Caco-2 (cell line): Measurements from ENCODE around the gene PLCB2. TPM values are rescaled to one million over a fixed set of nuclear protein-coding genes. Genes with fewer than 3 reads are reported as not detected.

Experiments used
- BruUV-seq: library from RNA; stranded (reverse); fragments of 400-500 nt; replicated peaks from 2 replicates; lab custom pipeline; 2021; lab: Mats Ljungman, UMichigan
- CTCF ChIA-PET: fragments of 300-600 bp; sonication (Branson Sonifier 250); formaldehyde crosslinking; loops from one replicate; lab custom pipeline; 2022; ENCODE audit warnings: antibody characterized with exemption; lab: Charles Lee
- POLR2A ChIA-PET: fragments of 300-600 bp; sonication (Branson Sonifier 250); formaldehyde crosslinking; loops from one replicate; lab custom pipeline; 2022; ENCODE audit warnings: antibody characterized with exemption; lab: Charles Lee
- DNase-seq, 2 experiments: peaks; one replicate each; pipeline versions ENCODE4 v3.0.0 to v3.0.0-alpha.2; 2020 to 2022
- H3K27me3 ChIP-seq: replicated peaks from 2 replicates; pipeline ENCODE4 v1.6.0; 2011; ENCODE audit warnings: low read length; ENCODE audit not compliant: control insufficient read depth, insufficient read depth
- H3K36me3 ChIP-seq: 2 replicates; pipeline ENCODE4 v1.5.1; 2011; ENCODE audit warnings: low read length; ENCODE audit not compliant: control insufficient read depth, insufficient read depth
- H3K4me1 ChIP-seq: fragments of 250-450 bp; sonication (Bioruptor Pico); 2 replicates; pipeline ENCODE4 v1.5.1; 2020; ENCODE audit warnings: mild to moderate bottlenecking
- H3K4me3 ChIP-seq: 2 replicates; pipeline ENCODE4 v1.5.1; 2011; ENCODE audit warnings: low read depth, mild to moderate bottlenecking, control low read depth, low read length
- H3K9me3 ChIP-seq: fragments of 250-450 bp; sonication (Bioruptor Pico); 2 replicates; pipeline ENCODE4 v1.5.1; 2020; ENCODE audit warnings: mild to moderate bottlenecking, moderate library complexity
- H3K27ac Mint-ChIP-seq: one replicate; pipeline ENCODE4 v1.8.0; 2022; ENCODE audit warnings: mixed read lengths; ENCODE audit not compliant: unreplicated experiment
- H3K27me3 Mint-ChIP-seq: one replicate; pipeline ENCODE4 v1.8.0; 2022; ENCODE audit warnings: mixed read lengths; ENCODE audit not compliant: insufficient read depth, unreplicated experiment
- H3K36me3 Mint-ChIP-seq: one replicate; pipeline ENCODE4 v1.8.0; 2022; ENCODE audit warnings: mild to moderate bottlenecking, mixed read lengths; ENCODE audit not compliant: insufficient read depth, unreplicated experiment
- H3K4me1 Mint-ChIP-seq: one replicate; pipeline ENCODE4 v1.8.0; 2022; ENCODE audit warnings: low read depth, mixed read lengths; ENCODE audit not compliant: unreplicated experiment
- H3K4me3 Mint-ChIP-seq: one replicate; pipeline ENCODE4 v1.8.0; 2022; ENCODE audit warnings: mild to moderate bottlenecking, moderate library complexity, mixed read lengths; ENCODE audit not compliant: unreplicated experiment
- H3K9me3 Mint-ChIP-seq: one replicate; pipeline ENCODE4 v1.8.0; 2022; ENCODE audit warnings: mixed read lengths; ENCODE audit not compliant: unreplicated experiment
- intact Hi-C: fragments of 100-400 bp; cut with micrococcal nuclease; formaldehyde crosslinking; loops from one replicate; pipeline ENCODE4 v1.10.0; 2022; ENCODE audit not compliant: unreplicated experiment
- total RNA-seq: library from RNA; stranded (reverse); gene quantifications from 2 replicates; pipeline ENCODE4 v1.2.3, GENCODE V29; 2022
- TF ChIP-seq, protein P1 (sequence below), 2 experiments: fragments of 200-600 bp in 1 of 2; IDR thresholded peaks; 1 replicate in 1 of 2; 2 replicates in 1 of 2; pipeline versions ENCODE4 v1.5.1 to v1.8.0; 2011 to 2022; ENCODE audit warnings: antibody characterized with exemption in 1 of 2, control low read depth in 1 of 2, inconsistent platforms in 1 of 2, low read depth in 1 of 2, low read length in 1 of 2, mild to moderate bottlenecking in 1 of 2, moderate library complexity in 1 of 2; ENCODE audit not compliant: insufficient read depth in 1 of 2, severe bottlenecking in 1 of 2, unreplicated experiment in 1 of 2

Gene PLCB2
- total RNA-seq, 1 experiment from 2014 or later: 4.7 TPM

GRCh38 chr15:40336744-40337122 is 29.0 kb upstream of the PLCB2 start:
- BruUV-seq: no TSS peak

DNA sequence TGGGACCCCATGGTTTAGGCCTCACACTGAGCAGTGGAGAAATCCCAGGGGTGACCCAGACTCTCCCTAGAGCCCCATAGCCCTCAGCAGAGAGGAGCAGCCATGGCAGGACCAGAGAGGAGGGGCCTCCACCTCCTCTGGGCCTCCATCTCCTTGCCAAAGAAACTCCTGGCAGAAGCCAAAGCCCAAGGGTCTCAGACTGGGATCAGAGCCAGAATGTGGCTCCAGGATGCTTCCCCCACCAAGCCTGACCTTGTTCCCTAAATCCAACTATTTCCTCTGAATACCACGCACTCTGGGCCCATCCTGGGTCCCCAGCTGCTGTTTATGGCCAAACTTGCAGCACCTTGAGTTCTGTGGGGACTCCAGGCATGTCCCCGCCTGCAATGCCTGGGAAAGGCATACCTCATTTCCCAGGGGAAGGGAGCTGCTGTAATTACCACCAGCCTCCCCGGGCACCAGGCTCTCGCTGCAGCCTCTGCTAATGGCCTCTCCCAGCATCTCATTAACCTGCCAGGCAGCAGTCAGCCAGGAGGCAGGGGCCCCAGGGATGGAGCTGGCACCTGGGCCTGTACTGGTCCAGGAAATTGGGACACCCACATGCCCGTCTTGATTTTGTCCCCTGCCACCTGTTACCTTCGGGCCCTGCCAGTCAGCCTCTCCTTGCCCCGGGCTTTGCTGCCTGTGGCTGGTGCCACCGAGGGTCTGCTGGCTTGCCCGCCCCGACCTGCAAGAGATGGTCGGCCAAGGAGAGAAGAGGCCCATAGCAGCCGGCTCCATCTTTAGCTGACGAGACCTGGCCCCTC is 28.4 kb upstream of the PLCB2 start:
- H3K9me3 Mint-ChIP-seq: no peaks in the 10 kb centered on the region
- H3K4me3 Mint-ChIP-seq: no peak overlapping the region
- H3K4me1 Mint-ChIP-seq: peaks cover 26% of the 10 kb centered on the region
- intact Hi-C loops: no loop called here
- ChIA-PET CTCF (interaction anchor here (0.6 to 6.1 kb wide), 12 partner anchors 11 to 248 kb away, joined by 3 to 60 read pairs (median 5); partner anchors contain the start of genes BAHD1, INAFM2 and PLCB2), POLR2A (no interaction called here)
- no peaks in the 10 kb centered on the region for H3K36me3 ChIP-seq
- no peaks in the 10 kb centered on the region for H3K27me3 Mint-ChIP-seq
- no peak for DNase-seq
- H3K9me3 ChIP-seq: no peaks in the 10 kb centered on the region
- H3K36me3 Mint-ChIP-seq: no peaks in the 10 kb centered on the region
- H3K27me3 ChIP-seq: no peaks in the 10 kb centered on the region
- H3K4me3 ChIP-seq: no peak overlapping the region
- H3K4me1 ChIP-seq: peaks cover 22% of the 10 kb centered on the region
- no peak overlapping the region for H3K27ac Mint-ChIP-seq
- TF ChIP-seq, protein P1, sequence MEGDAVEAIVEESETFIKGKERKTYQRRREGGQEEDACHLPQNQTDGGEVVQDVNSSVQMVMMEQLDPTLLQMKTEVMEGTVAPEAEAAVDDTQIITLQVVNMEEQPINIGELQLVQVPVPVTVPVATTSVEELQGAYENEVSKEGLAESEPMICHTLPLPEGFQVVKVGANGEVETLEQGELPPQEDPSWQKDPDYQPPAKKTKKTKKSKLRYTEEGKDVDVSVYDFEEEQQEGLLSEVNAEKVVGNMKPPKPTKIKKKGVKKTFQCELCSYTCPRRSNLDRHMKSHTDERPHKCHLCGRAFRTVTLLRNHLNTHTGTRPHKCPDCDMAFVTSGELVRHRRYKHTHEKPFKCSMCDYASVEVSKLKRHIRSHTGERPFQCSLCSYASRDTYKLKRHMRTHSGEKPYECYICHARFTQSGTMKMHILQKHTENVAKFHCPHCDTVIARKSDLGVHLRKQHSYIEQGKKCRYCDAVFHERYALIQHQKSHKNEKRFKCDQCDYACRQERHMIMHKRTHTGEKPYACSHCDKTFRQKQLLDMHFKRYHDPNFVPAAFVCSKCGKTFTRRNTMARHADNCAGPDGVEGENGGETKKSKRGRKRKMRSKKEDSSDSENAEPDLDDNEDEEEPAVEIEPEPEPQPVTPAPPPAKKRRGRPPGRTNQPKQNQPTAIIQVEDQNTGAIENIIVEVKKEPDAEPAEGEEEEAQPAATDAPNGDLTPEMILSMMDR (IDR thresholded peaks at IDR 0.05; ENCODE audit: insufficient read depth in 1 of 2, low read depth in 1 of 2, low read length in 1 of 2, severe bottlenecking in 1 of 2, unreplicated experiment in 1 of 2): no peak
- no TSS peak for BruUV-seq

More at GRCh38 chr15:40336744-40337122, 29.0 kb upstream of the PLCB2 start:
- Histone ChIP-seq H3K9me3 (no peaks in the 10 kb centered on the region), H3K4me3 (no peak overlapping the region), H3K27me3 (no peaks in the 10 kb centered on the region), H3K4me1 (peaks cover 22% of the 10 kb centered on the region), H3K36me3 (no peaks in the 10 kb centered on the region)
- DNase-seq: no peak
- Mint-ChIP-seq H3K4me1 (peaks cover 26% of the 10 kb centered on the region), H3K27me3 (no peaks in the 10 kb centered on the region), H3K4me3 (no peak overlapping the region), H3K27ac (no peak overlapping the region), H3K36me3 (no peaks in the 10 kb centered on the region), H3K9me3 (no peaks in the 10 kb centered on the region)
- intact Hi-C loops: no loop called here
- TF ChIP-seq, protein P1 (IDR thresholded peaks at IDR 0.05; ENCODE audit: insufficient read depth in 1 of 2, low read depth in 1 of 2, low read length in 1 of 2, severe bottlenecking in 1 of 2, unreplicated experiment in 1 of 2): peak in 1 of 2 experiments; percentile 36
- ChIA-PET CTCF (interaction anchor here (0.6 to 6.1 kb wide), 15 partner anchors 12 to 247 kb away, joined by 3 to 60 read pairs (median 6); partner anchors contain the start of genes BAHD1, INAFM2, IVD and PLCB2), POLR2A (interaction anchor here (0.5 kb wide), 1 partner anchor 18 kb away, joined by 3 read pairs; no protein-coding TSS in a partner anchor)

DNA sequence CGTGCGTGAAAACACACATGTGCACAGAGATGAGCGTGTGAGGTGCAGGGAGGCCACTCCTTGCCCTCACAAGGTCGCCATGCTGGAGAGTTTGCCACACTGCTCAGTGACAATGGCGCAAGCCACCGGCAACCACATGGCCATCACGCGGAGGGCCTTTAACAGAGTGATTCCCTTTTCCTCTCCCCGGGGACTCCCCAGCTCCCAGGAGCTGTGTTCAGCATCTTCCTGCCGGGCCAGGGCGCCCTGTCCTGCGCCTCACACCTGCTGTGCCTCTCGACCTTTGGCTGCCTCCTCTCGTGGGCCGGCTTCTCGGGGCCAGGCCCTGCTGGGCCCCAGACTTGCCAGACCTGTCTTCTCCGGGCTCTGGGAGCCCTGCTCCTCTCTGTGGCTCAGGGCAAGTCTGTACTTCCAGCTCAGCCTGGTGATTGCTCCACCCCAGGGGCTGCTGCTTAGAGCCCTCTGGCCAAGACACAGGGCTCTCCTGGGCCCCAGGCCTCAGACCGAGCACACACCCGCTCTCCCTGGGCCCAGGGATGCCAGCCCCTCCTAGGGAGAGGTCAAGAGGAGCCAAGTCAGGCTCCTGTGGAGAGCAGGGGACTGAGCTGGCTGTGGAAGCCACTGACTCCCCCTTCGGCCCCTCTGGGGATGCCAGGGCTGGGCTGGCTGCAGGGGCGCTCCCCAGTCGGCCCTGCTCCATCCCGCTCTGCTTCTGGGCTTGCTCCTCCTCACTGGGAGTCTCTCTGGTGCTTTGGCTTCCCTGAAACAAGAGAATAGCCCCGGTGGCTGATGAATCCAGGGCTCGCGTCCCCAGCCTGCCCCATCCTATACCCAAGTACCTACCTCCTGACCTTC is 27.4 kb upstream of the PLCB2 start:
- intact Hi-C loops: no loop called here
- Mint-ChIP-seq H3K27me3 (no peaks in the 10 kb centered on the region), H3K9me3 (no peaks in the 10 kb centered on the region), H3K27ac (no peak overlapping the region), H3K4me3 (peak overlapping the region; percentile 6), H3K36me3 (no peaks in the 10 kb centered on the region), H3K4me1 (peaks cover 26% of the 10 kb centered on the region)
- no peaks in the 10 kb centered on the region for H3K27me3 ChIP-seq
- no peak overlapping the region for H3K4me3 ChIP-seq
- H3K9me3 ChIP-seq: no peaks in the 10 kb centered on the region
- no TSS peak for BruUV-seq
- CTCF ChIA-PET: interaction anchor here (0.9 to 6.1 kb wide), 7 partner anchors 10 to 56 kb away, joined by 4 to 60 read pairs (median 5); partner anchors contain the start of genes INAFM2 and PLCB2
- peak; percentile 72 to 73 for DNase-seq
- H3K4me1 ChIP-seq: peaks cover 22% of the 10 kb centered on the region
- TF ChIP-seq, protein P1 (IDR thresholded peaks at IDR 0.05; ENCODE audit: insufficient read depth in 1 of 2, low read depth in 1 of 2, low read length in 1 of 2, severe bottlenecking in 1 of 2, unreplicated experiment in 1 of 2): no peak
- POLR2A ChIA-PET: no interaction called here
- no peaks in the 10 kb centered on the region for H3K36me3 ChIP-seq
